Measurements from ENCODE around the gene MRPL55. TPM values are rescaled to one million over a fixed set of nuclear protein-coding genes. Genes with fewer than 3 reads are reported as not detected.

The MRPL55 gene
- total RNA-seq, 4 donors from 2014 or later: 68.7 to 83.7 (median 80.0) TPM

- Histone ChIP-seq H3K36me3 (no peaks in the 10 kb centered on the region), H3K27ac (peak overlapping the region in 3 of 4 donors; percentile 99 to 100 (median 99)), H3K4me1 (peaks cover 0 to 80% (median 75%) of the 10 kb centered on the region in 4 donors), H3K27me3 (no peaks in the 10 kb centered on the region), H3K9me3 (no peaks in the 10 kb centered on the region), H3K4me3 (peak overlapping the region in 2 of 4 donors; percentile 94 to 98)
- WGBS, 2 donors: 33 to 34% methylated on average over 6 of the region's 6 CpGs
- TF ChIP-seq EP300 (IDR thresholded peaks at IDR 0.05) (no peak), POLR2A (IDR thresholded peaks at IDR 0.05) (no peak), CTCF (IDR thresholded peaks at IDR 0.05) (no peak)
- DNase-seq (ENCODE audit: low spot score in 2 of 2): peak in 1 of 2 donors; percentile 38
Measured at GRCh38 chr1:228085287-228085951, 23.7 kb downstream of the MRPL55 start.

- DNase-seq (ENCODE audit: low spot score in 2 of 2): no peak
- Histone ChIP-seq H3K27ac (peak overlapping the region in 3 of 4 donors; percentile 99 to 100 (median 99)), H3K9me3 (no peaks in the 10 kb centered on the region), H3K4me1 (peaks cover 0 to 80% (median 69%) of the 10 kb centered on the region in 4 donors), H3K4me3 (peak overlapping the region in 3 of 4 donors; percentile 94 to 98 (median 98)), H3K36me3 (no peaks in the 10 kb centered on the region), H3K27me3 (no peaks in the 10 kb centered on the region)
- TF ChIP-seq POLR2A (IDR thresholded peaks at IDR 0.05): no peak
- no peak for TF ChIP-seq EP300 (IDR thresholded peaks at IDR 0.05)
- TF ChIP-seq CTCF (IDR thresholded peaks at IDR 0.05): no peak
- 34 to 39% methylated on average over 5 of the region's 5 CpGs for WGBS, 2 donors
Measured at GRCh38 chr1:228084797-228085196, 24.3 kb downstream of the MRPL55 start.

- H3K9me3 ChIP-seq: no peaks in the 10 kb centered on the region
- TF ChIP-seq POLR2A (IDR thresholded peaks at IDR 0.05) (no peak), EP300 (IDR thresholded peaks at IDR 0.05) (no peak), CTCF (IDR thresholded peaks at IDR 0.05) (no peak)
Measured at GRCh38 chr1:228084325-228084724, 24.8 kb downstream of the MRPL55 start.

GRCh38 chr1:228083871-228084278 lies 25.2 kb downstream of the MRPL55 start:
- Histone ChIP-seq H3K27me3 (no peaks in the 10 kb centered on the region), H3K27ac (peak overlapping the region; percentile 98 to 100 (median 99)), H3K36me3 (no peaks in the 10 kb centered on the region), H3K4me3 (peak overlapping the region; percentile 89 to 98 (median 96)), H3K4me1 (peaks cover 0 to 72% (median 61%) of the 10 kb centered on the region in 4 donors), H3K9me3 (no peaks in the 10 kb centered on the region)
- 0% methylated on average over 15 to 17 of the region's 17 CpGs for WGBS, 2 donors
- DNase-seq (ENCODE audit: low spot score in 2 of 2): no peak
- TF ChIP-seq POLR2A (IDR thresholded peaks at IDR 0.05) (peak in 1 of 2 donors; percentile 22), EP300 (IDR thresholded peaks at IDR 0.05) (peak in 1 of 2 donors; percentile 62), CTCF (IDR thresholded peaks at IDR 0.05) (peak in 1 of 5 experiments; percentile 2)

More at GRCh38 chr1:228084325-228084724, 24.8 kb downstream of the MRPL55 start:
- no peaks in the 10 kb centered on the region for H3K27me3 ChIP-seq
- 9 to 13% methylated on average over 3 of the region's 3 CpGs for WGBS, 2 donors
- H3K36me3 ChIP-seq: no peaks in the 10 kb centered on the region
- peak overlapping the region; percentile 89 to 98 (median 96) for H3K4me3 ChIP-seq
- DNase-seq (ENCODE audit: low spot score in 2 of 2): no peak
- H3K27ac ChIP-seq: peak overlapping the region; percentile 98 to 100 (median 99)
- peaks cover 0 to 76% (median 65%) of the 10 kb centered on the region in 4 donors for H3K4me1 ChIP-seq

All from tibial nerve (tissue), 4 donors.